ENCODE results near the gene FXYD6. TPM values are rescaled to one million over a fixed set of nuclear protein-coding genes. Genes with fewer than 3 reads are reported as not detected.

FXYD6 gene
- polyA plus RNA-seq, 1 experiment = 21.4 TPM

- DNase-seq (ENCODE audit: low read depth, low spot score) = peak; percentile 51
- no peak overlapping the region for H3K27ac ChIP-seq (ENCODE audit: low read depth, low read length)
- H3K9me3 ChIP-seq (ENCODE audit: control insufficient read depth, insufficient read depth, low read length) = no peaks in the 10 kb centered on the region
- POLR2A ChIA-PET = interaction anchor here (0.5 to 0.6 kb wide), 3 partner anchors 11 to 391 kb away, joined by 3 read pairs; no protein-coding TSS in a partner anchor
- peak; percentile 100 for TF ChIP-seq CTCF (IDR thresholded peaks at IDR 0.05; ENCODE audit: low read depth, low read length)
- no peak overlapping the region for H3K4me3 ChIP-seq (ENCODE audit: low read depth, low read length)
- CTCF ChIA-PET = interaction anchor here (0.6 to 9.3 kb wide), 24 partner anchors 8 to 392 kb away, joined by 3 to 238 read pairs (median 6); partner anchors contain the start of gene FXYD6
- no peaks in the 10 kb centered on the region for H3K27me3 ChIP-seq (ENCODE audit: control insufficient read depth, insufficient read depth, low read length)
Observed at GRCh38 chr11:117817368-117818040, 59.0 kb downstream of the FXYD6 start.

GRCh38 chr11:117816846-117817367 lies 59.6 kb downstream of the FXYD6 start:
- ChIA-PET POLR2A (interaction anchor here (0.6 to 1.2 kb wide), 2 partner anchors 9 to 12 kb away, joined by 3 read pairs; no protein-coding TSS in a partner anchor), CTCF (interaction anchor here (0.7 to 9.3 kb wide), 19 partner anchors 9 to 392 kb away, joined by 3 to 238 read pairs (median 6); partner anchors contain the start of gene FXYD6)

GRCh38 chr11:117816151-117816741 lies 60.2 kb downstream of the FXYD6 start:
- no peak for TF ChIP-seq CTCF (IDR thresholded peaks at IDR 0.05; ENCODE audit: low read depth, low read length)
- no peak overlapping the region for H3K4me3 ChIP-seq (ENCODE audit: low read depth, low read length)
- POLR2A ChIA-PET = interaction anchor here (1.2 kb wide), 1 partner anchor 9 kb away, joined by 3 read pairs; no protein-coding TSS in a partner anchor
- no peaks in the 10 kb centered on the region for H3K27me3 ChIP-seq (ENCODE audit: control insufficient read depth, insufficient read depth, low read length)
- peak overlapping the region; percentile 57 for H3K27ac ChIP-seq (ENCODE audit: low read depth, low read length)
- peak; percentile 15 for DNase-seq (ENCODE audit: low read depth, low spot score)
- CTCF ChIA-PET = interaction anchor here (1.3 to 9.3 kb wide), 11 partner anchors 9 to 391 kb away, joined by 3 to 238 read pairs (median 38); no protein-coding TSS in a partner anchor
- H3K9me3 ChIP-seq (ENCODE audit: control insufficient read depth, insufficient read depth, low read length) = no peaks in the 10 kb centered on the region

More at GRCh38 chr11:117816846-117817367, 59.6 kb downstream of the FXYD6 start:
- no peak for TF ChIP-seq CTCF (IDR thresholded peaks at IDR 0.05; ENCODE audit: low read depth, low read length)
- H3K4me3 ChIP-seq (ENCODE audit: low read depth, low read length) = no peak overlapping the region
- H3K27me3 ChIP-seq (ENCODE audit: control insufficient read depth, insufficient read depth, low read length) = no peaks in the 10 kb centered on the region
- H3K9me3 ChIP-seq (ENCODE audit: control insufficient read depth, insufficient read depth, low read length) = no peaks in the 10 kb centered on the region
- no peak for DNase-seq (ENCODE audit: low read depth, low spot score)
- H3K27ac ChIP-seq (ENCODE audit: low read depth, low read length) = peak overlapping the region; percentile 21

- POLR2A ChIA-PET = no interaction called here
- DNase-seq (ENCODE audit: low read depth, low spot score) = no peak
- no peak for TF ChIP-seq CTCF (IDR thresholded peaks at IDR 0.05; ENCODE audit: low read depth, low read length)
Observed at GRCh38 chr11:117815262-117815803, 61.1 kb downstream of the FXYD6 start.

More at GRCh38 chr11:117815262-117815803, 61.1 kb downstream of the FXYD6 start:
- H3K4me3 ChIP-seq (ENCODE audit: low read depth, low read length) = no peak overlapping the region
- no peaks in the 10 kb centered on the region for H3K9me3 ChIP-seq (ENCODE audit: control insufficient read depth, insufficient read depth, low read length)
- CTCF ChIA-PET = interaction anchor here (1.7 to 9.3 kb wide), 6 partner anchors 9 to 390 kb away, joined by 4 to 238 read pairs (median 69); no protein-coding TSS in a partner anchor
- H3K27me3 ChIP-seq (ENCODE audit: control insufficient read depth, insufficient read depth, low read length) = no peaks in the 10 kb centered on the region
- H3K27ac ChIP-seq (ENCODE audit: low read depth, low read length) = no peak overlapping the region
